GM21360 (cell line): ENCODE results near the gene CXXC5.
"Not testable (repeated sequence)": the region's sequence is repeated elsewhere in the genome, so short reads cannot be mapped to it uniquely, and the experiment has no call there.

Experiments
- ATAC-seq: cut with Tn5 transposase; IDR thresholded peaks from one replicate; pipeline ENCODE4 v1.9.1; 2021; ENCODE audit warnings: mild to moderate bottlenecking, moderate library complexity; ENCODE audit not compliant: unreplicated experiment

Gene CXXC5

DNA sequence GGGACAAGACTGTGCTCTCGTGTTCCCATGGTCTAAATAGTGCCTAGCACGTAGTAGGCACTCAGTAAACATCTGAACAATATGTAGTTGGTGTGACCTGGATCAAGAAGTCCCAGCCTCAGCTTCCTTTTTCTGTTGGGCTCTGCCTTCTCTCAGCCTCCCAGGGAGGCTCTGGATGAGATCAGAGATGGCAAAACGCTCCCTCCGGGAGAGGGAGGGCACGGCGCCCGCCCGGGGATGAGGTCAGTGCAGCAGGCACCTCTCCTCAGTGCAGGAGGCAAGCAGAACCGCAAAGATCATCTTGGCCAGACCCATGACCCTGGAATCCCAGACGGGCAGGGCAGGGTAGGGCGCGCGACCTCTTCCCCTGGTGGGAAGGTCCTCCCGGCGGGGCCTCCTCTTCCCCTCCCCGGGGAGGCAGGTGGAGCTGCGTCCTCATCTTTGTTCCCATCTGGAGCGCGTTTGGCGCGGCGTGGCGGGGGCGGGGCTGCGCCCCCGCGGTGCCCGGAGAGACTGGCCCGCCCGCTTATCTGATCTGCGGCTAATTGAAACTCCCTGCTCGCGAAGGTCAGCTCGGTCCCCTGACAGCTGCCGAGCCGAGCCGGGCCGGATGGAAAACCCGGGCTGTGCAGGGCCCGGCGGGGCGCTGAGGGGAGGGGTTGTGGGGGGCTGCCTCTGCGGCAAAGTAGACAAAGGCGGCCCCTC, 60.9 kb downstream of the CXXC5 start:
- no peak for ATAC-seq

DNA sequence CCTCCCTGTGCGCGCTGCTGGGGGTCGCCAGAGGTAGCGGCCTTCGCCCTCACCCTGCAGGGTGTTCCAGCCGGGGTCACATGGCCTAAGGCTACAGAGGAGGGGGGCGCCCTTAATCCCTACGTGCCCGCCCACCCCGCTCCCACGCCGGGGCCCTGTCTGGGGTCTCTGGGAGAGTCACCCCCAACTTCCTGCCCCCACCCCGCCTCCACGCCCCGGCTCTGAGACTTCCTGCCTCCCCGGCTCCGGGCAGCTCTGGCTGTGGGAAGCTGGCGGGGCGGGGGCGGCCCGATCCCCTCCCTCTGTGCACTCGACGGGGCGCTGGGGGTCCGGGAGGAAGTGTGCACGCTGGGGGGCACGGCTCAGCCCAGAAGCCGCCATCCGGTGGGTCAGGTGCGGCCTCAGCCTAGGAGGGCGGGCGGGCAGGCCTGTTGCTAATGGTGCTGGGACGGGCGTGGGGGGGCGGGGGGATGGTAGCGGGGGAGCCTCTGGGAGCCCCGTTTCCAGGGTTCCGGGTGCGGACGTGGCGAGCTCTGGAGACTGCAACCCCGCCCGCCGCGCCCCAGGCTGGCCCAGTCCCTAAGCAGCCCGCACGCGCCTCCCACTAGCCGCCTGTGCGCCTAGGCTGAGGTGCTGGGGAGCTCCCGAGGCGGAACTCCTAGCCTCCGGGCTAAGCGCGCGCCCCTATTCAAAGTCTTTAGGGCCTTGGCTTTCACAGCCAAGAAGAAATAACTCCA, 61.6 kb downstream of the CXXC5 start:
- no peak for ATAC-seq

GRCh38 chr5:139710319-139711066, 62.3 kb downstream of the CXXC5 start:
- ATAC-seq: peak; percentile 39

GRCh38 chr5:139711067-139711905, 63.1 kb downstream of the CXXC5 start:
- no peak for ATAC-seq

GRCh38 chr5:139711906-139712224, 63.7 kb downstream of the CXXC5 start:
- ATAC-seq: no peak

DNA sequence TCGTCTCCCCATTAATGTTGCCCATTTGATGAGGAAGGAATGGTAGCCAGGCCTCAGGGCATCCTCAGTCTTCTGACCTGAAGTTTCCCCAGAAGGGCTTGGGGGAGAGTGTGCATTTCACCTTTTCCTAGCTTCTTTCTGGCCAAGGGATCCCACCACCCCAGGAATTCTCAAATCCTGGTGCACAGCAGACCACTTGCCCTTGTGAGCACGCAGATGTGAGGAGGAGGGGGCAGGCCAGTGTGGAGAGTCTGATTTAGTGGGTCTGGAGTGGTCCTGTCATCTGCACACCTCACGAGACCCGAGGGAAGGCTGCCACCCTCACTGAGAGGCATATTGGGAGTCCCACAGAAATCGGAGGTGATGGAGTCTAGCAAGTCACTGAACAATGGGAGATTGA, 64.3 kb downstream of the CXXC5 start:
- ATAC-seq: no peak

- ATAC-seq: not testable (repeated sequence)
Observed at GRCh38 chr5:139713898-139714297, 65.7 kb downstream of the CXXC5 start.

DNA sequence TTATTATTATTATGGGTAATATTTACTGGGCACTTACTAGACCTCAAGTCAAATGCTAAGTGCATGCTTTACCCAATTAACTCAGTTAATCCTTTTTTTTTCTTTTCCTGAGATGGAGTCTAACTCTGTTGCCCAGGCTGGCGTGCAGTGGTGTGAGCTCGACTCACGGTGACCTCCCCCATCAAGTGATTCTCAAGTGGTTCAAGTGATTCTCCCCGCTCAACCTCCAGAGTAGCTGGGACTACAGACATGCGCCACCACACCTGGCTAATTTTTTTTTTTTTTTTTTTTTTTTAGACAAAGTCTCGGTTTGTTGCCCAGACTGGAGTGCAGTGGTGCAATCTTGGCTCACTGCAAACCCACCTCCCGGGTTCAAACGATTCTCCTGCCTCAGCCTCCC, 69.1 kb downstream of the CXXC5 start:
- no peak for ATAC-seq

DNA sequence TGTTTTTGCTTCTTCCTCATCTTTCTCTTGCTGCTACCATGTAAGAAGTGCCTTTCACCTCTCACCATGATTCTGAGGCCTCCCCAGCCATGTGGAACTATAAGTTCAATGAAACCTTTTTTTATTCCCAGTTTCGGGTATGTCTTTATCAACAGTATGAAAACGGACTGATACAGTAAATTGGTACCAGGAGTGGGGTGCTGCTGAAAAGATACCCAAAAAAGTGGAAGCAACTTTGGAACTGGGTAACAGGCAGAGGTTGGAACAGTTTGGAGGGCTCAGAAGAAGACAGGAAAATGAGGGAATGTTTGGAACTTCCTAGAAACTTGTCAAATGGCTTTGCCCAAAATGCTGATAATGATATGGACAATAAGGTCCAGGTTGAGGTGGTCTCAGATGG, 70.3 kb downstream of the CXXC5 start:
- not testable (repeated sequence) for ATAC-seq

GRCh38 chr5:139719970-139720369, 71.8 kb downstream of the CXXC5 start:
- not testable (repeated sequence) for ATAC-seq

- ATAC-seq: no peak
Observed at GRCh38 chr5:139723986-139724587, 75.9 kb downstream of the CXXC5 start.

GRCh38 chr5:139725073-139725830, 77.1 kb downstream of the CXXC5 start:
- ATAC-seq: no peak

- no peak for ATAC-seq
Observed at GRCh38 chr5:139726248-139726647, 78.1 kb downstream of the CXXC5 start.

DNA sequence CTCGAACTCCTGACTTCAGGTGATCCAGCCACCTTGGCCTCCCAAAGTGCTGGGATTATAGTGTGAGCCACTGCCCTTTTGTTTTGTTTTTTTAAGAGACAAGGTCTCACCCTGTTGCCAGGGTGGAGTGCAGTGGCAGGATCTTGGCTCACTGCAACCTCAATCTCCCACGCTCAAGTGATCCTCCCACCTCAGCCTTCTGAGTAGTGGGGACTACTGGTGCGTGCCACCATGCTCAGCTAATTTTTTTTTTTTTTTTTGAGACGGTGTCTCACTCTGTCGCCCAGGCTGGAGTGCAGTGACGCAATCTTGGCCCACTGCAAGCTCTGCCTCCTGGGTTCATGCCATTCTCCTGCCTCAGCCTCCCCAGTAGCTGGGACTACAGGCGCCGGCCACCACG, 79.5 kb downstream of the CXXC5 start:
- not testable (repeated sequence) for ATAC-seq

DNA sequence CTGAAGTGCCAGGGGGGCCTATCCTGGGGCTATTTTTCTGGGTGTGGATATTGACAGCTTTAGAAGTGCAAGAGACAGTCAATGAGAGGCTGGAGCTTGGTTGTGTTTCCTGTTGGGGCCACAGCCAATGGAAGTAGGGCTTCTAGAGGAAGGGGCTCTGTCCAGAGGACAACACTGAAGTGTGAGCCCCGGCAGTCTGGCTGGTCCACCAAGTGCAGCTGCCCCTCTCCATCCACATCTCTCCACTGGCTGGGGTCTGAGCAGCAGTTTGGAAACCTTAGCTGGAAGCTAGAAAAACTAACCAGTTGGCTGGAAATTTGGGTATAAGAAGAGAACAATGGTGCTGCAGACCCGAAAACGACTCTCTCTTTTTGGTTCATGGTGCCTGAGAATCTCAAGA, 83.1 kb downstream of the CXXC5 start:
- no peak for ATAC-seq

- no peak for ATAC-seq
Observed at GRCh38 chr5:139732019-139732418, 83.9 kb downstream of the CXXC5 start.

GRCh38 chr5:139733010-139733688, 85.0 kb downstream of the CXXC5 start:
- no peak for ATAC-seq
